DMS 273 (cell line): ENCODE data around the gene MOV10L1.
"Not testable (repeated sequence)": the region's sequence is repeated elsewhere in the genome, so short reads cannot be mapped to it uniquely, and the experiment has no call there.

Experiments used
- DNase-seq: peaks from one replicate; lab custom pipeline; 2025; ENCODE audit not compliant: unreplicated experiment; lab: John Stamatoyannopoulos, UW

The MOV10L1 gene

DNA sequence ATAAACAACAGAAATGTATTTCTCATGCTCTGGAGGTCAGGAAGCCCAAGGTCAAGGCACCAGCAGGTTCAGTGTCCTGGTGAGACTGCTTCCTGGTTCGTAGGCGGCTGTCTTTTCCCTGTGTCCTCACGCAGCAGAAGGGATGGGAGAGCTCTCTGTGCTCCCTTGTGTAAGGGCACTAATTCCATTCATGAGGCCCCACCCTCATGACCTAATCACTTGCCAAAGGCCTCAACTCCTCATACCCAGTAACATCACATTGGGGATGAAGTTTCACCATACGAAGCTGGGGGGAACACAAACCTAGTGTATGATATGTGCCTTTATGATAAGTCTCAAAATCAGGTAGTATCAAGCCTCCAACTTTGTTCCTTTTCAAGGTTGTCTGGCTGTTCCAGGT lies 42.1 kb downstream of the MOV10L1 start:
- DNase-seq, result no peak

GRCh38 chr22:50134481-50134880 lies 44.7 kb downstream of the MOV10L1 start:
- DNase-seq, result no peak

- peak; percentile 37 for DNase-seq
Observed at GRCh38 chr22:50136581-50137015, 46.8 kb downstream of the MOV10L1 start.

GRCh38 chr22:50137277-50137676 lies 47.5 kb downstream of the MOV10L1 start:
- DNase-seq, result not testable (repeated sequence)

- no peak for DNase-seq
Observed at GRCh38 chr22:50138041-50138440, 48.2 kb downstream of the MOV10L1 start.

GRCh38 chr22:50138988-50139387 lies 49.2 kb downstream of the MOV10L1 start:
- no peak for DNase-seq

GRCh38 chr22:50139843-50140415 lies 50.1 kb downstream of the MOV10L1 start:
- DNase-seq, result no peak

GRCh38 chr22:50140615-50141014 lies 50.8 kb downstream of the MOV10L1 start:
- no peak for DNase-seq

GRCh38 chr22:50141462-50141861 lies 51.7 kb downstream of the MOV10L1 start:
- DNase-seq, result no peak

- DNase-seq, result no peak
Observed at GRCh38 chr22:50141891-50142363, 52.1 kb downstream of the MOV10L1 start.

DNA sequence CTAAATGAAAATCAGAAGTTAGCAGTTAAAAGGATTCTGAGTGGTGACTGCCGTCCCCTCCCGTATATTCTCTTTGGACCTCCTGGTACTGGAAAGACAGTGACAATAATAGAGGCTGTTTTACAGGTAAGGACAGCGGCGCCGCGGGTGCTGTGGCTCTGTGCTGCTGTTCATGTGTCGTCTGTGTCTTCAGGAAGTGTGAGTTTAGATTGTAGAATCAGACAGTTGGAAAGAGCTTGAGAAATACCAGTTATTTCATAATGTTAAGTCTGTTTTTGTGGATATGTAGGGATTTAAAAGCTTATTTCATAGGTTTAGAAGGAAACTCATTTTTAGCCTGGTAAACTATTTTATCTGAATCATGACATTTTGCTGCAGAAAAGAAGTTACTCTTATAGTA lies 53.3 kb downstream of the MOV10L1 start:
- no peak for DNase-seq

- DNase-seq, result no peak
Observed at GRCh38 chr22:50144005-50144614, 54.3 kb downstream of the MOV10L1 start.

DNA sequence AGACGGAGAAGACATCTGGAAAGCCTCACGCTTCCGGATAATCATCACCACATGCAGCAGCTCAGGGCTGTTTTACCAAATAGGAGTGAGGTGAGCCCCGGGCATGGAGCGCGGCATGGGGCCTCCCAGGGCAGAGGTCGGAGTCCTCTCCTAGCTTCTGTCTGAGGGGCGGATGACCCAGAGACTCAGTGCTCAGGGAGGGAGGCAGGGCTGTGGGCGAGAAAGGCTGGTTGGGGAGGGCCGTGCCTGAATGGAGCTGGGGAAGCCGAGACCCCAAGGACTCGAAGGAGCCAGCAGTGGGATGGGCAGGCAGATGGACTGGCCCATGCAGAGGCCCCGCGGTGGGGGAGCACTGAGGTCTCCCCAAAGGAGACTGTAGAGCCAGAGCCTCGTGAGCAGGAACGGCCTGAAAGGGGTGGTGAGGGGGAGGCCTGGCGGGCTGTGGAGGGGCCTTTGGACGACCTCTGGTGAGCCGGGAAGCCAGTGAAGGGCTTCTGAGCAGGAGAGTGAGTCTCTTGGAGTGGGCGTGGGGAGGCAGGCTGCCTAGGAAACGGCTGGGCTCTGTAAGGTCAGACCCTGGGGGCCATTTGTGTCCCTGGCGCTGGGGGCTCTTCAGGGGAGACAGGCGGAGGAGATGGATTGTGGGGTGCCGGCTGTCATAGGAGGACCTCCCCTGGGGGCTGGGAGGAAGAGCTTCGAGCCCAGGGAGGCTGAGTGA lies 56.1 kb downstream of the MOV10L1 start:
- DNase-seq, result no peak

GRCh38 chr22:50146439-50147238 lies 56.8 kb downstream of the MOV10L1 start:
- DNase-seq, result no peak

- not testable (repeated sequence) for DNase-seq
Observed at GRCh38 chr22:50147258-50148165, 57.7 kb downstream of the MOV10L1 start.

GRCh38 chr22:50148166-50148500 lies 58.3 kb downstream of the MOV10L1 start:
- DNase-seq, result no peak

GRCh38 chr22:50148991-50149721 lies 59.4 kb downstream of the MOV10L1 start:
- peak; percentile 77 for DNase-seq

- DNase-seq, result peak; percentile 75
Observed at GRCh38 chr22:50150161-50151129, 60.6 kb downstream of the MOV10L1 start.
